Measurements from ENCODE around the gene PRDM16.

Gene PRDM16

DNA sequence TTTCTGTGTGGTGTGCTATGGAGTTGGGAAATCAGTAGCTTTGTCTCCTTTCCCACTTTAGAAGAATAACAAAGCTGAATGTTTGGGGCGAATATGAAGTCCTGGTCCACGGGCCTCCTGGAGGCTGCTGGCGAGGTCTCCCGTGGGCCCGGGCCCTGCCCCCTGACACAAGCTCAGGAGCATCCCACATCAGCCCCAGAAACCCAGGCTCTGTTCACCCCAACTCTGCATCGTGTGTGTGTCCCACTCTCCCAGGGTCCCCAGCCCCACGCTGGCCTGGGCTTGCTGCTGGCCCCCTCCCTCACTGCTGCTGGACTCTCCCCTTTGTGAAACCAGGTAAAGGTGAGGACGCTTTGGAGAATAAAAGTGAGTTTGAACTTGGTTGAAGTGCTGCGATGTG is 8.1 kb downstream of the PRDM16 start:
- no peaks in the 10 kb centered on the region for H3K36me3 ChIP-seq (ENCODE audit: control insufficient read depth, insufficient read depth, low read length)
- H3K27me3 ChIP-seq (ENCODE audit: control insufficient read depth, insufficient read depth, low read length) = peaks cover 26% of the 10 kb centered on the region
- no peaks in the 10 kb centered on the region for H3K4me1 ChIP-seq (ENCODE audit: control insufficient read depth, insufficient read depth, low read length)
- H3K4me3 ChIP-seq (ENCODE audit: low read length) = no peak overlapping the region
- no peak overlapping the region for H3K9ac ChIP-seq (ENCODE audit: low read length)
- H3K27ac ChIP-seq (ENCODE audit: low read depth, low read length) = no peak overlapping the region

- Histone ChIP-seq H3K27ac (ENCODE audit: low read depth, low read length) (no peak overlapping the region), H3K36me3 (ENCODE audit: control insufficient read depth, insufficient read depth, low read length) (no peaks in the 10 kb centered on the region), H3K27me3 (ENCODE audit: control insufficient read depth, insufficient read depth, low read length) (peaks cover 22% of the 10 kb centered on the region), H3K4me3 (ENCODE audit: low read length) (no peak overlapping the region), H3K4me1 (ENCODE audit: control insufficient read depth, insufficient read depth, low read length) (no peaks in the 10 kb centered on the region), H3K9ac (ENCODE audit: low read length) (no peak overlapping the region)
Observed at GRCh38 chr1:3077561-3077960, 8.6 kb downstream of the PRDM16 start.

GRCh38 chr1:3078430-3078861 is 9.4 kb downstream of the PRDM16 start:
- no peaks in the 10 kb centered on the region for H3K4me1 ChIP-seq (ENCODE audit: control insufficient read depth, insufficient read depth, low read length)
- no peaks in the 10 kb centered on the region for H3K36me3 ChIP-seq (ENCODE audit: control insufficient read depth, insufficient read depth, low read length)
- H3K9ac ChIP-seq (ENCODE audit: low read length) = no peak overlapping the region
- no peak overlapping the region for H3K27ac ChIP-seq (ENCODE audit: low read depth, low read length)
- peaks cover 16% of the 10 kb centered on the region for H3K27me3 ChIP-seq (ENCODE audit: control insufficient read depth, insufficient read depth, low read length)
- H3K4me3 ChIP-seq (ENCODE audit: low read length) = no peak overlapping the region

DNA sequence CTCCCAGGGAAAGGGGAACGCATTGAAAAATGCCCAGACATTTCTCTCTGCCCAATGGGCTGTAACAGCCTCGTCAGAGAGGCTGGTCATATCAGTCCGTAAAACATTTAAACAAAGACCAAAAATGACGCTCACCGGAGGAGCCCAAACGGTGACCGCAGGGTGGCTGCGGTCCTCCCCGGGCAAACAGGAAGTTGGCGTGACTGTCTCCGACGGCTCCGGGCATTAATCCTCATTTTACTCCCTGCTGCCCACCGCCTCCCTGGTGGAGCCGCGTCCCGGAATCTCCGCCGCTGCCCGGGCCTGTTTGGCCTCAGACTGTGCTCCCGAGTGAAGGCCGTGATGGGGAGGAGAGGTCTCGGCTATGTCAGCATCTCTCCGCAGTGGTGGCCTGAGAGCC is 9.9 kb downstream of the PRDM16 start:
- Histone ChIP-seq H3K9ac (ENCODE audit: low read length) (no peak overlapping the region), H3K4me3 (ENCODE audit: low read length) (no peak overlapping the region), H3K36me3 (ENCODE audit: control insufficient read depth, insufficient read depth, low read length) (no peaks in the 10 kb centered on the region), H3K4me1 (ENCODE audit: control insufficient read depth, insufficient read depth, low read length) (no peaks in the 10 kb centered on the region), H3K27ac (ENCODE audit: low read depth, low read length) (no peak overlapping the region), H3K27me3 (ENCODE audit: control insufficient read depth, insufficient read depth, low read length) (peaks cover 14% of the 10 kb centered on the region)

GRCh38 chr1:3079381-3080052 is 10.5 kb downstream of the PRDM16 start:
- H3K4me1 ChIP-seq (ENCODE audit: control insufficient read depth, insufficient read depth, low read length) = no peaks in the 10 kb centered on the region

DNA sequence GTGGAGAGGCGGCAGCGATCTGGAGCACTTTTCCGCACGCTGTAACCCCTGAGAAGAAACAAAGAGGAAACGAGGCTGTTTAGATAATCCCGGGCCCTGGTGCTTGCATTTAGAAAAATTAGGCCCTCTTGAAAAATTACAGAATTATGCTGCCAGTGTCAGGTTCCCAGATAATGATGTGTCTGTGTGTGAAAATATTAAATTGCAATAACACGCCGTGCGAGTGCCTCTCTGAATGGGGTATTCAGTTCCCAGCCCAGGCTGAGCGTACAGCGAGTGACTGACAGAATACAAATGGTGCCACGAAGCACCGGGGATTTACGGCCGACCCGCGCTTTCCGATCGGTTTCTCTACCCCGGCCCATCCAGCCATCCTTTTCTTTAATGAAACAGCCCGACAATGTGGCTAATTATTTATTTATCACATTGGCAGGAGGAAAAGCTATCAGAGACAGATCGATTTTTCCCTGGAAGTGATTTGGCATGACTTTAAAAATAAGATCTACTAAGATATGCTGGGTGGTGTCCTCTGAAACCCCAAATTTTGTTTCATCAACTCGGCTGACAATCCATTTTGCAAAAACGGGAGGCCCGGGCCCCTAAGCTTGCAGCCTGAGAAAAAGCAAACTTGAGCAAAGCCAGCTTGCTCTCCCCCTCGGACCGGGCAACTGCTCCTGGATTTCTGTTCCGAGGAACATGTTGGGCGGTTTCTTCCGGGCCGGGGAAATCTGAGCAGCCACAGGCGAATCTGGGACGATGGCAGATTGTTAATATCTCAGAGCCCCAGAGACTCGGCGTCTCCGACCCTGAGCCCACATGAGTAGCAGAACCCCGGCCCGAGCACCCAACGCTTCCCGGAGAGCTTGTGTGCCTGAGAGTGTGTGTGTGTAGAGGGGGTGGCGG is 11.3 kb downstream of the PRDM16 start:
- Histone ChIP-seq H3K27ac (ENCODE audit: low read depth, low read length) (no peak overlapping the region), H3K4me1 (ENCODE audit: control insufficient read depth, insufficient read depth, low read length) (no peaks in the 10 kb centered on the region), H3K27me3 (ENCODE audit: control insufficient read depth, insufficient read depth, low read length) (peaks cover 6% of the 10 kb centered on the region), H3K4me3 (ENCODE audit: low read length) (no peak overlapping the region), H3K9ac (ENCODE audit: low read length) (no peak overlapping the region), H3K36me3 (ENCODE audit: control insufficient read depth, insufficient read depth, low read length) (no peaks in the 10 kb centered on the region)

More at GRCh38 chr1:3079381-3080052, 10.5 kb downstream of the PRDM16 start:
- Histone ChIP-seq H3K9ac (ENCODE audit: low read length) (no peak overlapping the region), H3K36me3 (ENCODE audit: control insufficient read depth, insufficient read depth, low read length) (no peaks in the 10 kb centered on the region), H3K4me3 (ENCODE audit: low read length) (no peak overlapping the region), H3K27me3 (ENCODE audit: control insufficient read depth, insufficient read depth, low read length) (peaks cover 7% of the 10 kb centered on the region), H3K27ac (ENCODE audit: low read depth, low read length) (no peak overlapping the region)

GRCh38 chr1:3081171-3081683 is 12.2 kb downstream of the PRDM16 start:
- no peak overlapping the region for H3K4me3 ChIP-seq (ENCODE audit: low read length)
- no peaks in the 10 kb centered on the region for H3K4me1 ChIP-seq (ENCODE audit: control insufficient read depth, insufficient read depth, low read length)
- no peaks in the 10 kb centered on the region for H3K27me3 ChIP-seq (ENCODE audit: control insufficient read depth, insufficient read depth, low read length)
- H3K27ac ChIP-seq (ENCODE audit: low read depth, low read length) = no peak overlapping the region
- no peak overlapping the region for H3K9ac ChIP-seq (ENCODE audit: low read length)
- H3K36me3 ChIP-seq (ENCODE audit: control insufficient read depth, insufficient read depth, low read length) = no peaks in the 10 kb centered on the region

GRCh38 chr1:3082051-3082450 is 13.0 kb downstream of the PRDM16 start:
- H3K4me1 ChIP-seq (ENCODE audit: control insufficient read depth, insufficient read depth, low read length) = no peaks in the 10 kb centered on the region
- no peaks in the 10 kb centered on the region for H3K27me3 ChIP-seq (ENCODE audit: control insufficient read depth, insufficient read depth, low read length)

GRCh38 chr1:3082571-3083516 is 13.8 kb downstream of the PRDM16 start:
- no peaks in the 10 kb centered on the region for H3K4me1 ChIP-seq (ENCODE audit: control insufficient read depth, insufficient read depth, low read length)
- H3K36me3 ChIP-seq (ENCODE audit: control insufficient read depth, insufficient read depth, low read length) = no peaks in the 10 kb centered on the region
- H3K9ac ChIP-seq (ENCODE audit: low read length) = no peak overlapping the region
- no peak overlapping the region for H3K27ac ChIP-seq (ENCODE audit: low read depth, low read length)
- no peaks in the 10 kb centered on the region for H3K27me3 ChIP-seq (ENCODE audit: control insufficient read depth, insufficient read depth, low read length)
- no peak overlapping the region for H3K4me3 ChIP-seq (ENCODE audit: low read length)

More at GRCh38 chr1:3082051-3082450, 13.0 kb downstream of the PRDM16 start:
- H3K4me3 ChIP-seq (ENCODE audit: low read length) = no peak overlapping the region
- no peaks in the 10 kb centered on the region for H3K36me3 ChIP-seq (ENCODE audit: control insufficient read depth, insufficient read depth, low read length)
- no peak overlapping the region for H3K27ac ChIP-seq (ENCODE audit: low read depth, low read length)
- no peak overlapping the region for H3K9ac ChIP-seq (ENCODE audit: low read length)

DNA sequence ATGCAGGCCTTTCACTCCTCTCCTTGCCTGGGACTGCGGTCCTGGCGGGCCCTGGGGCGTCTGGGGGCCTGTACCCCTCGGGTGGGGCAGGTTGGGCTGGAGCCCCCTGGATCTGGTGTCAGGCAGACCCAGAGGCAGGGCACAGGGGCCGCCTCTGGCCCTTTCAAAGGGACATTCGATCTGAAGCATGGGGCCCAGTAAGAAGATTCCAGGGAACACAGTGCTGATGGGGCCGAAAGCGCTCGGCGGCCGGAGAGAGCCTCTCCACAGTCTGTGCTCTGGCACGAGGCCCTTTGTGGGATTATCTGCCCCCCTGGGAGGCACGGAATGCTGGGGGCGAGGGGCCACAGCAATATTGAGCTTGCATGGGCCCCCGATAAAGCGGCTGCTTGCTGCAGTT is 15.2 kb downstream of the PRDM16 start:
- no peak overlapping the region for H3K4me3 ChIP-seq (ENCODE audit: low read length)
- H3K4me1 ChIP-seq (ENCODE audit: control insufficient read depth, insufficient read depth, low read length) = no peaks in the 10 kb centered on the region
- no peak overlapping the region for H3K9ac ChIP-seq (ENCODE audit: low read length)
- no peaks in the 10 kb centered on the region for H3K27me3 ChIP-seq (ENCODE audit: control insufficient read depth, insufficient read depth, low read length)
- H3K36me3 ChIP-seq (ENCODE audit: control insufficient read depth, insufficient read depth, low read length) = no peaks in the 10 kb centered on the region
- no peak overlapping the region for H3K27ac ChIP-seq (ENCODE audit: low read depth, low read length)

GRCh38 chr1:3084726-3085125 is 15.7 kb downstream of the PRDM16 start:
- H3K4me3 ChIP-seq (ENCODE audit: low read length) = no peak overlapping the region
- no peaks in the 10 kb centered on the region for H3K4me1 ChIP-seq (ENCODE audit: control insufficient read depth, insufficient read depth, low read length)
- no peaks in the 10 kb centered on the region for H3K36me3 ChIP-seq (ENCODE audit: control insufficient read depth, insufficient read depth, low read length)
- no peak overlapping the region for H3K9ac ChIP-seq (ENCODE audit: low read length)
- no peaks in the 10 kb centered on the region for H3K27me3 ChIP-seq (ENCODE audit: control insufficient read depth, insufficient read depth, low read length)
- no peak overlapping the region for H3K27ac ChIP-seq (ENCODE audit: low read depth, low read length)

DNA sequence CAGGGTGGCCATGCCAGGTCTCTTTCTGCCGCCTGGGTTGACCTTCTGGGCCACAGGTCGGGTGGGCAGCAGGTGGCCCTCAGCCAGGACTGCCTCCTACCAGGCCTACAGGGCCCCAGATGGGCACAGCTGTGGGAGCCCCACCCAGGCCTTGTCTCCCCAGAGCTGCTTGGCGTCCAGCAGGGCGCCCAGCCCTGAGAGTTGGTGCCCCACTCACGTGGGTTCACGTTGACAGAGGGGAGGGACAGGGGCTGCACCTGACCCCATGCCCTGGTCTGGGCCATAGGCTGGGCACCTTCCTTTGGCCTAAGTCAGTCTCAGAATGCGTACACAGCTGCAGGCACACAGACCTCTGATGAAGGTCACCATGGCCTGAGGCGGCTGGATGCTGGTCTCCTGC is 16.7 kb downstream of the PRDM16 start:
- no peak overlapping the region for H3K27ac ChIP-seq (ENCODE audit: low read depth, low read length)
- H3K27me3 ChIP-seq (ENCODE audit: control insufficient read depth, insufficient read depth, low read length) = no peaks in the 10 kb centered on the region
- no peak overlapping the region for H3K9ac ChIP-seq (ENCODE audit: low read length)
- H3K36me3 ChIP-seq (ENCODE audit: control insufficient read depth, insufficient read depth, low read length) = no peaks in the 10 kb centered on the region
- no peak overlapping the region for H3K4me3 ChIP-seq (ENCODE audit: low read length)
- H3K4me1 ChIP-seq (ENCODE audit: control insufficient read depth, insufficient read depth, low read length) = no peaks in the 10 kb centered on the region

Measured in rectal smooth muscle tissue (tissue), 1 donor.